ENCODE data around the gene ADAM12.

The ADAM12 gene

GRCh38 chr10:126314863-126315493 lies 73.3 kb downstream of the ADAM12 start:
- no peak for DNase-seq

DNA sequence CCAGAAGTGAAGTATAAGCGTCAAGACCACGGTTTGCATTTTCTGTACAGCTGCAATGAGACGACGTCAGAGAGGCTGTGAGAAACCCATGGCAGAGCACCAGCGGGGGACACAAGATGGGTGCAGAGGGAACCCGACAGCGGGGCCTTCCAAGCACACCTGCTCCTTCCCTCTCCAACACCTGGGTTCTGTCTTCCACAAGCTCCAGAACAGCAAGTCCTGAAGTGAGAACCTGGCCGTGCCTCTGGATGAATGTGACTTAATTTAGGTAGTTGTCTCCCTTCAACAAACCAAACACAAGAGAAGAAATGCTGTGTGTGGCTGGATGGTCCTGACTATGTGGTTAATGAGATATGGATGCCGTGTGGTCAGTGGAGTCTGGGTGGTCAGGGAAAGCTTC lies 76.1 kb downstream of the ADAM12 start:
- no peak for DNase-seq

DNA sequence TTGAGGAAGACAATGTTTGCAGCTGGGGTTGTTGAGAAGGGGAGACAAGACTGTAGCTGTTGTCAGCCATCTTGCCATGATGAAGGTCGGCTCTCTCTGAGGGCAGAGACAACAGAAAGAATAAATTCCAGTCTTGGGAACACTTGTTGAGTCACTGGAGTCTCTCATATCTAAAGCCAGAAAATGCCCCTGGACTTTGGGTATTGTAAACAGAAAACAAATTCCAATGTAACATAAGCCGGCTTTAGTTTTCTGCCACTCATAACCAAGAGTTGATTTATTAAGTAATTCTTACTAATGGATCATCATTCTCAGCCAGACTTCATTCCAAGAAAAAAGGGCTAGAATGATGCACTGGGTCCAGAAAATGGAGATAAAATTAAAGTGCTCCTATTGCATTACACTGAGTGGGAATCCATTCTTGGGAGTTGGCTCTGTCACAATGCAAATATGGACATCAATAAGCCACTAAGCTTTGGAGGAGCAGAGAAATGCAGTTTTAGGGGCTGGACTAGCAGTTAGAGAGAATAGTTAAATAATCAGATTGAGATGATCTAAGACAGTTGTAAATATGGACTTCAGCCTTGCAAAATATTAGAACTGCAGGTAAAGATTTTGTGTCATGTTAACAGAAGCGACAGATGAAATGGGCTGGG lies 78.9 kb downstream of the ADAM12 start:
- no peak for DNase-seq

- no peak for DNase-seq
These were observed 85.2 kb downstream of the ADAM12 start for GRCh38 chr10:126302826-126303665.

- no peak for DNase-seq
These were observed 85.9 kb downstream of the ADAM12 start for GRCh38 chr10:126302476-126302756.

GRCh38 chr10:126301701-126302475 lies 86.4 kb downstream of the ADAM12 start:
- no peak for DNase-seq

GRCh38 chr10:126294451-126294850 lies 93.8 kb downstream of the ADAM12 start:
- no peak for DNase-seq

GRCh38 chr10:126290232-126290631 lies 98.0 kb downstream of the ADAM12 start:
- DNase-seq = no peak

- no peak for DNase-seq
These were observed 99.5 kb downstream of the ADAM12 start for GRCh38 chr10:126288547-126289493.

- no peak for DNase-seq
These were observed 102.0 kb downstream of the ADAM12 start for GRCh38 chr10:126286256-126286780.

GRCh38 chr10:126283307-126283706 lies 105.0 kb downstream of the ADAM12 start:
- DNase-seq = no peak

GRCh38 chr10:126278851-126279250 lies 109.4 kb downstream of the ADAM12 start:
- no peak for DNase-seq

GRCh38 chr10:126277181-126277580 lies 111.1 kb downstream of the ADAM12 start:
- no peak for DNase-seq

DNA sequence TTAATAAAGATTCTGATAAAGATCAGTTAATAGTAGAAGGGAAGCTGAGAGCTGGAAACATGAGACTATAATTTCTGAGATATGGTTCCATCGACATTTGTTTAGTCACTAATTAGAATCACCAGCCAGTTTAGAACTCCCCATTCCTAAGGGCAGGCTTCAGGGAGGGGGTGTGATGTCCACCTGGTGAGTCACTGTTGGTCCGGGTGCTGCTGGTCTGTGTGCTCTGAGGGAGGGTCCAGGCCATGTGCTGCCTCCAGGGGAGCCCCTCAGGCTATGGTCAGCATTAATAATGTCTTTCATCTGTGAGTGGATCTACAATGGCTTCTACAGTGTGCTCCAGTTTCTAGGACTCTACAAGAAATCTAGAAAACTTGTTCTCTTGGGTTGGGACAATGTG lies 115.8 kb downstream of the ADAM12 start:
- no peak for DNase-seq

DNA sequence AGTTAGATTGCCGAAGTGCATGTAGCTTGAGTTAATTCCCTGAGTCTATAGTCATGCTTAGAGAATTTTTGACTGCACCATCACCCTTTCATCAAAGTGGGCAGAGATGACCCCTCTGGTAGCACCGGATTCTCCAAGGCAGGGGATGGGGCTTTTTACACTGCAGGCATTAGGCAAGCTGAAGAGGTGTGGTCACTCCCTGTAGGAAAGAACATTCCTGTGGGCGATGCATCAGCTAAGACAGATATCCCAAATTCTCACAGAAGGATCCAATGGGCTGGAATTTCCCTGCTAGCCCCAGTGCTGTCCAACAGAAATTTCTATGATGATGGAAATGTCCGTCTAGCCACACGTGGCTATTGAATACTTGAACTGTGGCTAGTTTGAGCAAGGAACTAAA lies 118.2 kb downstream of the ADAM12 start:
- no peak for DNase-seq

- DNase-seq = no peak
These were observed 120.0 kb downstream of the ADAM12 start for GRCh38 chr10:126268013-126268920.

GRCh38 chr10:126264102-126265018 lies 123.9 kb downstream of the ADAM12 start:
- DNase-seq = no peak

DNA sequence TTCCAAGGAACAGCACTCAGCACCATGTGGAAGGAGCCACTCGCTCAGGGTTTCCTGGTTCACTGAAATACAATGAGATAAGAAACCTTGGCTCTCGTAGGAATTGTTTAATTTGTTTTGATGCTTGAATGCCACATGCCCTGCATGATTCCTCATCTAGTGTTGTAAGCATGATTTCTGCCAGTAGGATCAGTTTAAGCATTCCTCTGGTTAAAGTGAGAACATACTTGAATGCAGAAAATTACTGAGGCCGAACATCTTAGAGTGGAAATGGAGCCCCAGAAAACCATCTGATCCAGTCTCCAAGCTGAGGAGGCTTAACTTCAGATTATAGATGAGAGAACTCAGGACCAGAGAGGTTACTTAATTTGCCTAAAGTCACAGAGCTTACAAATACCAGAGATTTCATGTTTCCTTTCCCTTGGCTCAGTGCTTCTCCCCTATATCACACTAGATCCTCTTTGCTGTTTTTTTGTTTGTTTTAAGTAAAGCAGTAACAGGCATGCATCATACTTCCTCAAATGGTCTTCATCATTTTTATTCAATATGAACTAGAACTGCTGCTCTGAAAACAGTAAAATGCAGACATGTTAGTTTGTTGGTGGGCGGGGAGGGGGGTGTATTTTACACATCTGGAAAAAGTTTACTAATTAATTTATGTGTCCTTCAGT lies 125.1 kb downstream of the ADAM12 start:
- no peak for DNase-seq

GRCh38 chr10:126262233-126262838 lies 125.9 kb downstream of the ADAM12 start:
- DNase-seq = no peak
